Effector memory CD4-positive, alpha-beta T cell (primary cell): ENCODE data around the gene CSNK2A3.
"Not testable (repeated sequence)": the region's sequence is repeated elsewhere in the genome, so short reads cannot be mapped to it uniquely, and the experiment has no call there.

Experiments used
- DNase-seq, 3 donors: peaks; one replicate each; pipeline ENCODE4 v3.0.0-alpha.2; 2020
- H3K27ac ChIP-seq: 2 replicates; pipeline ENCODE4 v1.7.0; 2013; ENCODE audit warnings: mild to moderate bottlenecking, low read length, moderate library complexity; ENCODE audit not compliant: insufficient read depth, poor library complexity, severe bottlenecking
- H3K27me3 ChIP-seq: replicated peaks from 2 replicates; pipeline ENCODE4 v1.7.0; 2013; ENCODE audit warnings: mild to moderate bottlenecking, low read length; ENCODE audit not compliant: insufficient read depth, control insufficient read depth, poor library complexity, severe bottlenecking
- H3K36me3 ChIP-seq: 2 replicates; pipeline ENCODE4 v1.7.0; 2013; ENCODE audit warnings: mild to moderate bottlenecking, low read length, moderate library complexity; ENCODE audit not compliant: control insufficient read depth, insufficient read depth
- H3K4me1 ChIP-seq: 2 replicates; pipeline ENCODE4 v1.7.0; 2013; ENCODE audit warnings: low read length, mild to moderate bottlenecking; ENCODE audit not compliant: control insufficient read depth, insufficient read depth, poor library complexity, severe bottlenecking
- H3K4me3 ChIP-seq: 2 replicates; pipeline ENCODE4 v1.7.0; 2013; ENCODE audit warnings: low read length, low read depth, mild to moderate bottlenecking; ENCODE audit not compliant: insufficient read depth, poor library complexity, severe bottlenecking
- H3K9me3 ChIP-seq: 2 replicates; pipeline ENCODE4 v1.7.0; 2013; ENCODE audit warnings: mild to moderate bottlenecking, low read length, moderate library complexity; ENCODE audit not compliant: control insufficient read depth

Gene CSNK2A3

DNA sequence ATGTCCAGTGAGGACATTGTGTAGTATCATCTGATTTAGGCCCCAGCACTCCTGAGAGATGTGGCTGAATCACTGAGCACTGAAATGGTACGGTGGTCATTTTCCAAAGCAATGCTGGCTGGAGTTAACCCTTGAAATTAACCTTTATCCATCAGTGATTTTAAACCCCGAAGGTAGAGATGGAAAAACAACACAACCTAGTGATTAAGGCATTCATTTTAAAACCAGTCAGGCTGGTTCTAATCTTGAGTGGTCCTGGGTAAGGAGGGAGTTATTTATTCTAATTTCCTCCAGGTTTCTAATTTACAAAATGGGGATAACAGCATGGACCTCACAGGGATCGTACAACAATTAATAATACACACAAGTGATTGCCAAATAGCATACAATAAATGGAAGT is 6.6 kb upstream of the CSNK2A3 start:
- Histone ChIP-seq H3K4me3 (no peak overlapping the region), H3K36me3 (no peaks in the 10 kb centered on the region)

GRCh38 chr11:11356842-11357241 is 3.8 kb upstream of the CSNK2A3 start:
- DNase-seq: no peak

More for the DNA sequence above, 6.6 kb upstream of the CSNK2A3 start:
- Histone ChIP-seq H3K27ac (no peak overlapping the region), H3K9me3 (no peaks in the 10 kb centered on the region), H3K27me3 (no peaks in the 10 kb centered on the region), H3K4me1 (no peaks in the 10 kb centered on the region)
- no peak for DNase-seq

DNA sequence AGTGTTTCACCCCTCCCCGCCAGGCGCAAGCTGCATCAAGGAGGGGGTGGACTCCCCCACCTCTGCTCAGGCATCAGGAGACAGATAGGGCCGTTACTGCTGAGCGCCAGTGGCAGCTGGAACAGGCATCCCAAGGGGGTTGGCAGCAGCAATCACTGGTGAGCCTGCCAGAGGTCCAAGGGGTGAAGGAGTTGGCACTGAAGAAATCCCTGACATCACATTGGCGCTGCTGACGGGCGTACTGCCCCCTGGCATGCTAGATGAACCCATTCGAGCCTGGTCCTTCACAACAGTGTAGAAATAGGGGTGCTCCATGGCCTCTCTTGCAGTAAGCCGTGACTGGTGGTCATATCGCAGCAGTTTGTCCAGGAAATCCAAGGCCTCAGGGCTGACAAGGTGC is 1.2 kb downstream of the CSNK2A3 start:
- not testable (repeated sequence) for H3K27ac ChIP-seq, DNase-seq, H3K4me1 ChIP-seq, H3K9me3 ChIP-seq, H3K27me3 ChIP-seq, H3K4me3 ChIP-seq, H3K36me3 ChIP-seq

More at GRCh38 chr11:11356842-11357241, 3.8 kb upstream of the CSNK2A3 start:
- H3K36me3 ChIP-seq: no peaks in the 10 kb centered on the region
- no peaks in the 10 kb centered on the region for H3K4me1 ChIP-seq
- no peak overlapping the region for H3K4me3 ChIP-seq
- H3K27ac ChIP-seq: no peak overlapping the region
- no peaks in the 10 kb centered on the region for H3K9me3 ChIP-seq
- H3K27me3 ChIP-seq: no peaks in the 10 kb centered on the region

GRCh38 chr11:11351042-11351586 is 1.9 kb downstream of the CSNK2A3 start:
- no peak overlapping the region for H3K27ac ChIP-seq
- no peaks in the 10 kb centered on the region for H3K9me3 ChIP-seq
- no peaks in the 10 kb centered on the region for H3K27me3 ChIP-seq
- no peak for DNase-seq
- no peaks in the 10 kb centered on the region for H3K36me3 ChIP-seq
- H3K4me1 ChIP-seq: no peaks in the 10 kb centered on the region
- no peak overlapping the region for H3K4me3 ChIP-seq

DNA sequence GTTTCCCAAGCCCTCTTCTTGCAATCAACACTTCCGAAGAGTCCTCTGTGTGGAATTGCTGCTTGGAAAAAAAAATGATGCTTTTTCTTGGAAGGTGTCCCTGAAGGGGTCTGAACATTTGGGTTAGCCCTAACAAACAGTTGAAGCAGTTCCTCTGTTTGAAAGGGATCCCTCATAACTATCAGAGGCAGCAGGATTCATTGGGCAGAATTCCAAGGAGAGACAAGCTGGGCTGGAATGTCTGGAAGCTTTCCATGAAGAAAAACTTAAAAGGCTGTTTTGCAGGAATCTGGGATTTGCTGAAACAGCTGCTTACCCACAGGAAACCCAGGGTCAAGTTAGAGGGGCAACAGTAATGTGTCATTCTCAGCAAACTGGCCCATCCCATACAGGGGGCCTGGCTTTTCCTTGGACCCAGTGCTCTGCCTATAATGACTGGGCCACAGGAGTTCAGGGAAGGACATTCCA is 3.1 kb downstream of the CSNK2A3 start:
- Histone ChIP-seq H3K4me3 (no peak overlapping the region), H3K27ac (no peak overlapping the region), H3K36me3 (no peaks in the 10 kb centered on the region), H3K4me1 (no peaks in the 10 kb centered on the region), H3K27me3 (no peaks in the 10 kb centered on the region), H3K9me3 (no peaks in the 10 kb centered on the region)
- no peak for DNase-seq

GRCh38 chr11:11349106-11349825 is 3.8 kb downstream of the CSNK2A3 start:
- no peak for DNase-seq
- no peaks in the 10 kb centered on the region for H3K27me3 ChIP-seq
- no peak overlapping the region for H3K4me3 ChIP-seq
- H3K27ac ChIP-seq: no peak overlapping the region
- H3K36me3 ChIP-seq: no peaks in the 10 kb centered on the region
- H3K9me3 ChIP-seq: no peaks in the 10 kb centered on the region
- H3K4me1 ChIP-seq: no peaks in the 10 kb centered on the region

GRCh38 chr11:11348303-11348702 is 4.7 kb downstream of the CSNK2A3 start:
- Histone ChIP-seq H3K27ac (no peak overlapping the region), H3K9me3 (no peaks in the 10 kb centered on the region), H3K27me3 (no peaks in the 10 kb centered on the region), H3K4me3 (no peak overlapping the region), H3K36me3 (no peaks in the 10 kb centered on the region), H3K4me1 (no peaks in the 10 kb centered on the region)
- DNase-seq: no peak

DNA sequence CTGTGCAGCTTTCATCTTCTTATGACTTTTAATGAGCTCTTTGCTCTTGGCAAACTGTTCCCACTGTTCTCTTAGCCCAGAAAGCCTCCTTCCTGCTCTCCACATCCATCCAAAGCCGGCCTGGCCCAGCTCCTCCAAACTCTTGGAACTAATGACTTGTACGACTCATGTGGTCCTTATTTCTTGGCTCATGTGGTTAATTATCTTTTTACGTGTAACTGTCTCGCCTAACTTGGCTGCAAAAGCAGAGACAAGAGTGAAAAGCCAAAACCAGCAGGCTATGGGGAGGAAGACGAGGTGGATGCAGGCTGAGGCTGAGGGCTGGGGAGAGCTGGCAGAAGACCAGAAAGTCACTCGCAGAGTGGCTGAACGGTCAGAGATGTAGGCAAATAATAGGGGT is 5.5 kb downstream of the CSNK2A3 start:
- DNase-seq: no peak
- Histone ChIP-seq H3K4me3 (no peak overlapping the region), H3K4me1 (no peaks in the 10 kb centered on the region), H3K9me3 (no peaks in the 10 kb centered on the region), H3K27ac (no peak overlapping the region), H3K27me3 (no peaks in the 10 kb centered on the region), H3K36me3 (no peaks in the 10 kb centered on the region)

DNA sequence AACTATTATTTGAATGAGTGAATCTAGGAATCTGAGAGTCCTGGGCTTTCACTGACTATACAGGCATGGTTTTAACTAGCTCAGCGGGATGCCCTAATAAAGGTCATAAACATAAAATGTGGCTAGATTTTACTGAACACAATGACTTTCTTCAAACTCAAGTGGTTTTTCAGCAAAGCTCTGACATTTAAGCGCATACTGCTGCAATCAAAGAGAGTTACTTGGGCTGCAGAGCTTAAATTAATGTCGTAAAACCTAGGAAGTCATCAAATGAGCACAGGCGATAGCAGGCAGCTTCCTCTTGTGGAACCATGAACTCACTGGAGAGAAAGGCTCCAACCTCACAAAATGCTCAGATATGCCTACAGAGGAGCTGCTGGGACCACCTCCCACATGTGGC is 6.7 kb downstream of the CSNK2A3 start:
- DNase-seq: no peak
- no peaks in the 10 kb centered on the region for H3K36me3 ChIP-seq
- no peaks in the 10 kb centered on the region for H3K9me3 ChIP-seq
- no peaks in the 10 kb centered on the region for H3K27me3 ChIP-seq
- H3K27ac ChIP-seq: no peak overlapping the region
- H3K4me1 ChIP-seq: no peaks in the 10 kb centered on the region
- no peak overlapping the region for H3K4me3 ChIP-seq

GRCh38 chr11:11345099-11345498 is 8.0 kb downstream of the CSNK2A3 start:
- Histone ChIP-seq H3K36me3 (no peaks in the 10 kb centered on the region), H3K27me3 (no peaks in the 10 kb centered on the region), H3K9me3 (no peaks in the 10 kb centered on the region), H3K27ac (no peak overlapping the region), H3K4me3 (no peak overlapping the region), H3K4me1 (no peaks in the 10 kb centered on the region)
- no peak for DNase-seq
